CD4-positive, alpha-beta T cell treated with Interleukin-6 for 4 hours (primary cell): ENCODE data around the gene MED27.

Experiments used
- DNase-seq: peaks from one replicate; pipeline ENCODE4 v3.0.0-alpha.2; 2020; ENCODE audit warnings: mixed read lengths

The MED27 gene

DNA sequence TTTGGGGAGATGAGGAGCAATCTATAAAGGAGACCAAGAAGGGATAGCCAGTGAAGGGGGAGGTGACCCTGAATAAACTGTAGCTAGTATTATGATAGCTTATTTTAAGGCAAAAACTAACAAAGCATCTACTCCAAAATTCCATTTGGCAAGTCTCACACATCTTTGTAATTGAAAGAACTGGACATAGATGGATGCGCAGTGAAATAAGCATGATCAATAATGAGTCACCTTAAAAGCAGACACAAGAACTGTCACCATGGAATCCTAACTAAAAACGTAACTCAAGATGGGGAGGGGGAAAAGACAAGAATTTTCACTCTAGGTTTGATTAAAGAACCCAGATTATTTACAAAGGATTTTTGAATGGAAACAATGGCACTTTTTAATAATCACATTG lies 164.5 kb downstream of the MED27 start:
- DNase-seq, result no peak

DNA sequence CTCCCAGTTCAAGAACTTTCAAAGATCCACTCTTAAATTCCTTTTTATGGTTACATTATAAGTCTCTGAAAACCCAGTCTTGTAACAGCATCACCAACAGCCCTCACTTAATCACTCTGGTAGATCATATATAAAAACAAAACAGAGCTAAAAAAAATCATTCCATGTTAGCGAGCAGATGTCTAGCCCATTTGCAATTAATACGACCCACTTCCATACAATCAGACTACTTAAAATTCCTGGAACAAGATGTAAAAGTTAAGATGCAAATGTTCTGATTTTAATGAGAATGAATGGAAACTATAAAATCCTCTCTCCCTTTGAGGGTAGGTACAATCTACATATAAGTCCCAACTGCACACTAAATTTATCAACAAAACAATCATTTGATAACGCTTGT lies 167.0 kb downstream of the MED27 start:
- no peak for DNase-seq

DNA sequence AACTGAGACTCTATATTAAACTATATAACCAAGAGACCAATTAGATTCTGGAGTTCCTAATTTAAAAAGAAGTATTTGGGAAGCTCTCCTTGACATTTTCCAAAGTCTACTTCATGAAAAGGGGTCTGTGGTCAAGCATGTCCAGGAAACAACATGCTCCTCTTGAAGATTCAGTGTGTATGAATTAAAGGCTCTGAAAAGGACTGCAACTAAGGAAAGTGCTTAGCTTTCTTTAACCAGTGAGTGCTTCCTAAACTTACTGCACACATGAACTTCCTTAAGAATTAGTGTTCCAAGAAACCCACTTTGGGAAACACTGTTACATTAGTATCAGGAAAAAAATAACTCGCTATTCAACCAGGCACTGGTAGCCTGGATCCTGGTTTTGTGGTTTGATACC lies 167.6 kb downstream of the MED27 start:
- no peak for DNase-seq

DNA sequence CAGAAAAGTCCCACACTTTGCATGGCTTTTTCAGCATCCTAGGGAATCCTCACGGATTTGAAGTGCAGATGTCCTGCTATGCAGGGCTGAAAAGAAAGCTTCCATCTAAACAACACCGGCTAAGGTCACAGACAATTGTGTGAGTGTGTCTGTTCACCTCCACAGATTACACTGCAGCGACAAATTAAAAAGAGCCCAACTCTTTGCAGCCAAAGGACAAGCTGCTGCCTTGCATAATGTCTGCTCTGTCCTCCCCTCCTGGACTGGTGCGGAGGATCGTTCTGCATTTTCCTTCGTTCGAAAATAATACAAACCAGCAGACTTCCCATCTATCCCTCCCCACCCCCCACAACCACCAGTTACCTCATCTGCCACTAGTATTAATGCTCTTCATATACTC lies 169.1 kb downstream of the MED27 start:
- no peak for DNase-seq

DNA sequence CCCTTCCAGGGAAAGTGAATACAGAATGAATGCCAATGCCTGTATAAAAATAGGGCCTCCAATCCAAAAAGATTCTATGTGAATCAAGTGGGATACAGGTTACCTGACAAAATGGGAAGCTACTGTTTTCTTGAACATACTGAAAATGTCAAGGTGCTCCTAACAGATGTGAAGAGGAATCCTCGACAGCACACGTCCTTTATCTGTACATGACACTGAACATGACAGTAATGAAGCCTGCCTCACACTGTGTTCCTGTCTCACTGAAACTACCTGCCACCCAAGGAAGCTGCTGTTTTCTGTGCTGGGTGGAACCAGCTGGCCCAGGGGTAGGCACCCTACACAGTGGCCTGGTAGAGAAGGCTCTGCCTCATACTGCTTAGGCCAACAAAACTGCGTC lies 174.5 kb downstream of the MED27 start:
- DNase-seq, result no peak

DNA sequence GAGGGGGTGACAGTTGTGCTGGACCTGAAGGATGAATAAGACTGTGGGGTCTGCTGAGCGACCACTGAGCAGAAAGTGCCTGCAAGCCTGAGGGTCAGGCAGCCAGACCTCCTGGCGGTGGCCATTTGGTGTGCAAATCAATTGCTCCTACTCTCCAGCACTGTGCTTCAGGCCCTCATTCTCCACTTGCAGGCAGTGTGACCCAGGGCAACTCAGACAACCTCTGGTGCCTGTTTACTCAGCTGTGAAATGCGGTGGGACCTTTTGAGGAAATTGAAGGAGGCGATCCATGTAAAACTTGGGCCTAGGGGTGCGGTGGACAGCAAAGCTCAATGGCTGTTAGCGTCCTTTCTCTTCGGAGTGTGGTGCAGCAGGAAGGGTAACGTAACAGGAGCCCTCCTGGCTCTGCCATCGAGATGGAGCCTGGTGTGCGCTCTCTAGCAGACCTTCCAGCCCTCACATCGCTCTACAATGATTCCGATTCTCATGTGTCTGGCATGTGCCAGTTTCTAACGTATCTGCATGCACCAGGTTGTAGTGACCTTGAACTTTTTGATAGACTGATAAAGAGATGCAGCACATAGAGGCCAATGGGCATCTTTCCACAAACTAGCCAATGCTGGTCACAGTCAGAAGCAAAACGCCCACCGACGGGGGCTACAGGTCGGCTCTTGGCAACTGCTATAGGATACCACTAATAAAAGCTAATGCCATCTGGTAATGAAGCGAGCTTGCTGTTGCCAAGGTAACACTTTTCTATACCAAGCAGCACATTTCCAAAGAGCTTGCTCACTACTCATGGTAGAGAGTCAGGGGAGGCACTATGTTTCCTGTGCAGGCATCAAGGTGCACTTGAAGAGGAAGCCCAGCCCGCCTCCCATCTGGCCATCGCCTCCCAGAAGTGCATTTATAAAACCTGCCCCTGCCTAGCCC lies 180.1 kb downstream of the MED27 start:
- DNase-seq, result no peak

DNA sequence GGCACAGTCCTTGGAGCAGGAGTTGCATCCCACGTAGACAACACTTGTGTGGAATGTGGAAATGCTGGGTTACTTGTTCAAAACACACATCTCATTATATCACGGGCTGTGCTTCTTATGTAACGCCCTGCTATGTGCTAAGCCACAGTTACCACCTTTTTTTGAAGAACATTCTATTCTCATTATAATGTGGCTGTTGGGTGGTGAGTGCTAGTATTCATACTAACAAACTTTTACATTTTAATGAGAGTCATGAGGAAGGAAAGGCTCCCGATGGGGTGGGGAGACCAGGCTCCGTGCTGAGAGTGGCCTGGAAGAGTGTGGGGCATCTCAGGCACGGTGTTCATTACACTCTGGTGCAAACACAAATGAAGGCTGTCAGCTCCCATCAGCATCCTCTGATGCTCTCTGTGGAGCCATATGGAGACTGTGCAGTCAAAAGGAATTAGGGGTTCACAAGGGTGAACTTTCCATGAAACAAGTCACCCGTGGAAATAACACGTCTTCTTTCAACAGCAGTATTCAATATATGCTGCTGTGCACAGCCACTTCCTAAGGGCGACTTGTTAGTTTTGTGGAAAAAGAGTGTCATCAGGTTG lies 186.7 kb downstream of the MED27 start:
- DNase-seq, result no peak

DNA sequence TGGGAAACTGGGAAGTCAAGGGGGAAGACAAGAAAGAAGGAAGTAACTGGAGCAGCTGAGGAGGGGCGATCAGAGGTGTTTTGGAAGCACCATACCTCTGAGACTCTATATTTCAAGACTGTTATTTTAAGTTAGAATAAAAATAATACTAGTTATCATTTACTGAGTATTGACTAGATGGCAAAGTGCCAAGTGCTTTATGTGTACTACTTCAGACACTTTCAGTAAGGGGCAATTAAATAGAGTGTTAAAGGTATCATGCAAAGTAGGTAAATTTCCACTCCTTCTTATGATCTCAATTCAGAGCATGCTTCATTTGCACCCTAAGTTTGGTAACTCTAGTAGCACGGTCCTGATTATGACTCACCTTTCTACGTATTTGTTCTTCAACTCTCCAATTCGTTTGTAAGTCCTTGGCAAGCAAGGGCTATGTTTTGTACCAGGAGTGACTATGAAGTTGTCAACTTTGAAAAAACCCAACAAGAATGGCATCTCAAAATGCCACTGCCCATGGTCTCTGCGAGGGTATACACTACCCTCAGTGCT lies 187.4 kb downstream of the MED27 start:
- no peak for DNase-seq

DNA sequence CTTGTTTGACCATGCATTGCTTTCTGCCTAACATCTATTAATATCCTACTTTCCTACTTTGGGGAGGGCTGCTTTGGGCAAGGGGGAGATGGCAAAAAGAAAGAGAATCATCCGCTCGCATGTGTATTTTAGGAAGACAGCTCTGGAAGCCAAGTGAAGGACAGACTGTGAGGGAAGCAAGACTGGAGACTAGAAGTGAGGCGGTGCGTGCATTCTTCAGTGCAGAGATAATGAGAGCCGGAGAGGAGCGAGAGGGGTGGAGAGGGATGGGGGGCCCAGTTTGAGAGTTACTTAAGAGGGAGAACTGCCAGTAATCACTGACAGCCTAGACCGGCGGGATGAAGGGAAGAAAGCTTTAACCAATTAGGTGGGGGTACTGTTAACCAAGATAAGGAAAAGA lies 188.1 kb downstream of the MED27 start:
- DNase-seq, result no peak

DNA sequence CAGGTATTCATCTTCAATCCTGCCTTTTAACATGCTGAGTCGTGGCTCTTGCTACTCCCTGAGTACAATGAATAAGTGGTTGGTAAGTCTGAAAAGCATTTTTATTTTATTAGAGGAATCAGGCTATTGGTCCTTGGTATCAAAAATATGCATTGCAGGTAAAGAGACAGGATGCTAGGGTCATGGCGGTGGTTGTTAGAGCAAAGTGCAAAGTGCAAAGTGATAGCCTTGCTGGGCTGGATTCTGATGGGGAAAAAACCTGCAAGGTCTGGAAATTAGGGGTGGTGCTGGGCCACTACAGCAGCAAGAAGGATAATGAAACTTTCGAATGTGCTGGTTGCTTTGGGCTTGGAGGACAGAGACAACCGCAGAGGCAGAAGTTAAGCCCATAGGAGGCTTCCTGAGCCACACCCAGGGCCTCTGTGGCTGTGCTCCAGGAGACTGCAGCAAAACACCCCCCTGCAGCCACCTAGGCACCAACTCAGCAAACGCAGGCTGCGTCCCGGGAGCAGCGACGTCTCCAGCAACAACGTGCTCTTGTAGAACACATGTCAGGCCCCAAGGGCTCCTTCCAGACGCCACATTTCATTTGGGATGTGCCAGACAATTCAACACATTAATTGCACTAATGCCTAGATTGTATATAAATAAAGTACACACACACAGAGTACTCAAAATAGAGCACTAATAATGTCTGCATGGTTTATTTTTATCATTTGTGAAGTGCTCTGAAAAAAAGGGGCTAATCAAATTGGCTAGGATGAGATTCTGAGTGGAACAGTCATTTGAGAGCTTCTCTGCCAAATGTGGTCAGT lies 190.0 kb downstream of the MED27 start:
- no peak for DNase-seq

DNA sequence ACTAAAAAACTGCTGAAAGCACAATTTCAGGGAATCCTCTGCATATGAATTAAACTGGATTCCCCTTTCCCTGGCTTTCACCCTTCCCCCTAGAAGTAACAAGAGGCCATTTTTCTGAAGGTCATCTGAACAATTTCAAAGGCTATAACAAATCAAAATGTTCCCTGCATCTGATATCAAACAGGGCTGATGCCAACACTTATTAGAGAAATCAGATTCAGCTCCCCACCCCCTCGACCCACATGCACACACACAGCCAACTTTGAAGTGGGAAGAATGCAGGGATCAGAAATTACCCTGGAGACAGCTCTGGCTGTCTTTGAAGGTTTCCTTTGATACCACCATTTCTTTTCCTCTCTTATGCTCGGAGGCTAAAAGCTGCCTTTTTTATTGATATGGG lies 190.7 kb downstream of the MED27 start:
- no peak for DNase-seq

DNA sequence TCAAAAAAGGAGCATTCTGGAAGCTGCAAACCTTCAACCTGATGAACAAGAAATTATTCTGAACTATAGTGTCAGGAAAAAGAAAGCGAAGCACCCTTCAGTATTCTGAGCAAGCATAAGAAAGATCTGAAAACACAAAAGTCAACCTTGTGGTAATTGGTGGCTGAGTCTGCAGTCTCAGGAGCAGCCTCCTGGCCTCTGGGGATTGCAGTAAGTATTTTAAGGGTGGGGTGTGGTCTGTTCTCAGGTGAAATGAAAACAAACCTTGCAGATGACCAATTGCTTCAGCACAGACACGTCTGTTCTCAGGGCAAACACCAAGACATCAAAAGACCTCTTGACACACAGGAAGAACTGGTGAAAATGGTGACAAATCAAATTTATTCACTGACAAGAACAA lies 192.0 kb downstream of the MED27 start:
- no peak for DNase-seq

DNA sequence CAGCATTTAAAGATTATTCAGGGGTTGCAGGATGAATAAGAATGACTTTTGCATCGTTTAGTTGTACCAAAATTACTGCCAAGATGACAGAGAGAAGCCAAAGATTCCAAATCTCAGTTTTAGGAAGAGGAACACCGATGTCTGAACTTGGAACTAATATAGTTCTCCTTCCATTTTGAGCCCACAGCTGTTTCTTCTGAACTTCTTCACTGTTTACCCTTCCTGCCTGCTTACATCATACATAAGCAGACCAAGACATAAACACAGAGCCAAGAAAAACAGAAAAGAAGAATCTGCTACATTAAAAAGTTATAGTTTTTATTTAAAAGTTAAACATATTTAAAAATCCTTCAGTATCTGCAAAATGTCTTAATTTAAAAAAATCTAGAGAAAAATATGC lies 192.8 kb downstream of the MED27 start:
- no peak for DNase-seq

DNA sequence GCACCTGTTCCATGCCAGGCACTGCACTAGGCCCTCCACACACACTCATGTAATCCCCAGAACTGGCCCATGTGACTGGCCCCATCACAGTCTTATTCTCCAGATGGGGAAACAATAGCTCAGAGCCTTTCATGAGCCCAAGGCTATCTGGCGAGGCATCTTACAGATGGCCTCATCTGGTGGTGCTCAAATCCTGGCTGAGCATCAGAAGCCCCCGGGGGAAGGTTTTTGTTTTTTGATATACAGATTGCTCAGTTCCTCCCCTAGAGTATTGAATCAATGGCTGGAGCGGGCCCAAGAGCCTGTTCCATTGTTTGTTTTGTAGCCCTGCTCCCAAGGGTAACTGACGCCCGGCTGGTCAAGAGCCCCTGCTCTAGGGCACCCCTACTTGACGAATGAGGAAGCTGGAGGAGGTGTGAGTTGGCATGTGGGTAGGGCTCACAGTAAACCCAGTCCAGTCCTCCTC lies 194.5 kb downstream of the MED27 start:
- no peak for DNase-seq

DNA sequence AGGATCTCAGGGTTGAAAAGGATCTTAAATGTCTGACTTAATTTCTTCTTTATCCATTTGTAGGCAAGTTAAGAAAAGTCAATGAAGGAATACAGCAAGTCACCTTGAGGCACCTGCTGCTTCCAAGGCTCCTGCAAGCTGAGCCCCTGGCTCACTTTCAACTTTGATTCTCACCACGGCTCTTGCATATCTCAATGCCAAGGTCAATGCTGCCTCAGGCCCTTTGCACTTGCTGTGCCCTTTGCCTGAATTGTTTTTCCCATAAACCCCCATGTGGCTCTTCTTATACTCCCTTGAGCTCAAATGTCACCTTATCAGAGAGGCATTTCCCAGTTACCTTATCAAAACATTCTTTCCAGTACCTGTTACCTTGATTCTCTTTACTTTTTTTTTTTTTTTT lies 195.4 kb downstream of the MED27 start:
- no peak for DNase-seq

DNA sequence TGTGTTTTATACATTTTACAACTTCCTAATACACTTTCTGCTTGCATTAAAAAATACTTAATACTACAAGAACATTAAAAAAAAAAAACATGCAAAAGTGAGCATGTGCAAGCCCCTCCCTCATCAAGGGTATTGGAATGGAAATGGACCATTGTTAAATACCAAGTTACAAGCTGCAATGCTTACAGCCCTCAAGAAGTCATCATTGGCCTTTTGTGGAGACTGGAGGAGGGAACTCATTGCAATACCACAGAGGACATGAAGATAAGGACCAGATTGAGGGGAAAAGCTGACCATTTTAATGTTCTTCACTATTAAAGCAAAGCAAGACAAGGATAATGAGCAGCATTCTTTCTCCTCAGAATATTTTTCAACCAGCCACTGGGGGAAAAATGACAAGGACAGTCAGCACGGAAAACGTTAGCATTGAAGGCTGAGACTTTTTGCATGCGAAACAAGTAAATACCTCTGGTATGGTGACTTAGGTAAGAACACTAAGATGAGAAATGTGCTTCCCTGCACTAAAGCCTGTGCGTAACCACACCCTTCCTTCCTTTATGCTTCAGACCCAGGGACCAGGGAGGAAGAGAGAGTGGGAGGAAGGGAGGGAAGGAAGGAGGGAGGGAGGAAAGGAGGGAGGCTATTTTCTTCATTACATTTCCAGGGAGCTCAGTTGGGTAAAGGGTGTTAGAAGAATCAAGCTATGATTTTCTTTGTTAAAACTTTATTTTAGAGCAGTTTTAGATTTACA lies 198.7 kb downstream of the MED27 start:
- DNase-seq, result no peak

DNA sequence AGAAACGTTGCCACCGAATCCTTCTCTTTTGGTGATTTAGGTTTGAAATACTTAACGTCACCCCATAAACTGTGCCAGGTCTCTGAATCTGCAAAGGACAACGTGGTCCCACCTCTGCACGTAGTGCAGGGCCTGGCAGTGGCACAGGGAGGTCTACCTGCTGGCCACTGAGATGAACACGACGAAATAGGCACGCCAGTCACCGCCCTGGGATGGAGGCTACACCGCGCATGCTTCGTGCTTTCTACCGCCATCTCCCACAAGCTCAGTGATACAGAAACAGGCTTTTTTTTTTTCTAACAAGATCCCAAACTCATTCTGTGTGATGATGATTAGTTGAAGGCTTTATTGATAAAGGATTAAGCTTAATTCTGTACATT lies 199.8 kb downstream of the MED27 start:
- no peak for DNase-seq

DNA sequence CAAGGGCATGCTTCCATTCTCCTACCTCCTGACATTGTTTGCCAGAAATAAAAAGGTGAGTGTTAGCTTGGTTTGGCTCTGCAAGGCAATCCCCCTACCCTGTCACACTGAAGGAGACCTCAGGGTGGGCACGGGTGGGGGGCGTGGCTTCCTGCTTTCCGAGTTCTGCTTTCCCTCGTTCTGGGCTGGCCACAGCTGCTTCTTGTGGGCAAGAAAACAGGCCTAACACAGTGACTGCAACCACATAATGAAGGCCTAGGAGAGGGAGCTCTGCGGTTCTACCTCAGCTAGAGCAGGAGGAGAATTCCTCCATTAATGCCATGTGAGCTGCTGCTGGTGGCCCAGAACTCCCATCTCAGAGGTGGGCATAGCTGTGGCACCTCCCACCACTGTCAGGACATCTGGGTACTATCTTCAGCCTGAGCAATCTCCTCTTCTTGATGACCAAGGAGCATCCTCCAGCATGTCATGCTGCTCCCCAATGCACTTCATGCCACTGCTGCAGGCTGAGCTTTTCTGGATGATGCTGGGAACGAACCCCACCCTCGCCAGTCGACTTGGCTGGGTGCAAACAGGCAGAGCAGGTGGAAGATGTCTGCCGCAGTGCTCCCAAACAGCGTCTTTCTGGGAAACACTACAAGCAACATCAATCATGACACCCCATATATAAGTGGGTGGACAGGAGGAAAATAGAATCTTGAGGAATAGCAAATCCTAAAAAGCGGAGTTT lies 200.3 kb downstream of the MED27 start:
- DNase-seq, result no peak

DNA sequence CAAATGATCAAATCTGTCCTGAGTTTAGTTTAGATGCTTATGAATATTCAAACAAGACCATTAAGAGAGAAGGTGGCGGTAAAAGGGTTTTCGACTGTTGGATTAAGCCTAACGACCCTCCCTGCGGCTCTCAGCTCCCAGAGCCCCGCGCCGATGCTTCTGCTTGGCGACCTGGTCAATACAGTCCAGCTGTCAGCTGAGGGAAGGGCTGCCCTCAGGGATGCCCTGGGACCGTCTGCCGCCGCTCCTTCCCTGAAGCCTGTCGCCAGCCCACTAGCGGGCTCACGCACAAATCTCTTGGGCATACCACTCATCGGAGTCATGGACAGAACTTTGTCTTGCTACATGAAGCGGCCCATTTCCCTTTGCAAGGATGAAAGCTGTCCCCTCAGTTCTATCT lies 203.2 kb downstream of the MED27 start:
- no peak for DNase-seq

DNA sequence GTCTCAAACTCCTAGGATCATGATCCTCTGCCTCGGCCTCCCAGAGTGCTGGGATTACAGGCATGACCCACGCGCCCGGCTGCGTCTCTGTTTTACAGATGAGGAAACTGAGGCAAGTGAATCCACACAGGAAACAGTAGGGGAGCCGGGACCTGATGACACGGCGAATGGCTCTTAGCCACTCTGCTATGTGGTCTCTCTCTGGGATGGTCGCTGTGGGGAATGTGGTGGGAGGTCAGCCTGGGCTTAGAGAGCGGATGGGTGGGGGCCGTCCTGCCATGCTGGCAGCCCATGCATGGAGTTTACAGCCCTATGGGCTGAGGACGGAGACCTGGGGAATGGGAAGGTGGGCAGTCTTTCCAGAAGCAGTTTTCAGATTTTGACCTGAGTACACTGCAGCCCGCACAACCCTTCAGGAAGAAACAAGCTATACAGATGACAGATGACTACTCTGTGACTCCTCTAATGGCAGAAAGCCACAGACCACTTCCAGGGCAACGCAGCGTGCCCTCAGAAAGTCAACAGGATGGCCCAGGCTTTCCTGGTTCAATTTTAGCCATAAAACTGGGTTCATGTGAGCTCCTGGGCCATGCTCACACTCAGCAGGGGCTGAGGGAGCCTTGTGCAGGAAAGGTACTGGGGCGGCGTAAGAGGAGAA lies 203.7 kb downstream of the MED27 start:
- DNase-seq, result no peak

DNA sequence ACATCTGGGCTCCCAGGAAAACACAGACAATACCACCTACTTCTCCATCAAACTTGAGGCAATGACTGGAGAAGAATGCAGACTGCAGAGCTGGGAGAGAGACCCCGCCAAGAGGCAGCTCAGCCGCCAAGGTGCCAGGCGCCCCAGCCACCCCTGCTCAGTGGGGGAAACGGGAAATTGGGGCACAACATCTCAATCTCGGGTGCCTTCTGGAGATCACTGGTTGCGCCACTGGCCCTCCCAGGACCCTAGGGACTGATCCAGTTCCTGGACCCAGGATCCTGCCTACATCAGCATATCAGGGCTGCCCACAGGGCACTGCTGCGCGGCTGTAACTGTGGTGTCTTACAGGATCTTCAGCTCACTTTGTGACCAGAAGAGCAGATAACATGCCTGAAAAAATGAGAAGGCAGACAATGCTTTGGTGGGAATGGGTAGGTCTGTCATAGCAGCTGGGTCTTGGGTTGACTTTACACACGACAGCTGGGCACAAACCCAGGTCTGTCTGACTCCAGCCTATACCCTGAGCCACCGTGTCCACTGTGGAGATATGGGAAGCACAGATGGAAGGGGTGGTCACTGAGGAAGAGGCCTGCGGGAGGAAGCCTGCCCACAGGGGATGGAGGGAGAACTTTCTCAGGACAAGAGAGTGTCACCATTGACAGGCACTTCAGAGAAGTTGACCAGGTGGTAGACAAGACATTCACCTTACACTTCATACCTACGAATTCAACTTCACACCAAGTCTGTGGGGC lies 204.6 kb downstream of the MED27 start:
- no peak for DNase-seq
